Hypothalamus (tissue), 51 donors: ENCODE measurements around the gene RFTN1.

Source experiments
- DNase-seq, 51 donors: peaks; one replicate each; lab custom pipeline; 2025; lab: John Stamatoyannopoulos, UW

The RFTN1 gene

DNA sequence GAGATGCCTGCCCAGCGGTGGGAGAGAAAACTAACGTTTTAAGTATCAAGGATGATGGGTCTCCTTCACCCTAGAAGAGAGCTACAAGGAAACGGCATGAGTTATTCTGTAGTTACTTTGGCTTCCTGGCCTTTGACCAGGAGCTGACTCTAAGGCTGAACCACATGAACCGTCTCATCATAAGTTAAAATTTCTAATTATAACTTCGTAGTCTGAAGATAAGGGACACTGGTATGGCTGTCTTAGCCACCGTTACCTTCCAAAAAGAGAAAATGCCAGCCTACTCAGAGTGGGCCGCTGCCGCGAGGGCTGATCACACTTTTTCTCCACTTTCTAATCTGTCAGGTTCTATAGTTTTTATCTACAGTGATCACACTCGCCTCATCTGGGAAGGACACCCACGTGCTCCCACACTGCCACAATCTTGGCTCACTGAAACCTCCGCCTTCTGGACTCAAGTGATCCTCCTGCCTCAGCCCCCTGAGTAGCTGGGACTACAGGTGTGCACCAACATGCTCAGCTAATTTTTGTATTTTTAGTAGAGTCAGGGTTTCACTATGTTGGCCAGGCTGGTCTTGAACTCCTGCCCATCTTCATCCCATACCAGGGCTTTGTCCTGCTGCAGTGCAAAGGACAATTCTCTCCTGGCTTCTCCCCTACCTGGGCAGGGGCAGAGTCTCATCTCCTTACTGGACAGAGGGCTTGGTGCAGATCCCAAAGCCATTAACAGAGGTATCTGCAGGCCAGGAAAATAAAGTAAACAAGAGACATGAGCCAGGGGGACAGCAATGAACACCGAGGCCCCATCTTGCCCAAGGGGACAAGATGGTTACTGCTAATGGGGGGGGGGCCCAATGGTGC, 73.4 kb downstream of the RFTN1 start:
- no peak for DNase-seq

DNA sequence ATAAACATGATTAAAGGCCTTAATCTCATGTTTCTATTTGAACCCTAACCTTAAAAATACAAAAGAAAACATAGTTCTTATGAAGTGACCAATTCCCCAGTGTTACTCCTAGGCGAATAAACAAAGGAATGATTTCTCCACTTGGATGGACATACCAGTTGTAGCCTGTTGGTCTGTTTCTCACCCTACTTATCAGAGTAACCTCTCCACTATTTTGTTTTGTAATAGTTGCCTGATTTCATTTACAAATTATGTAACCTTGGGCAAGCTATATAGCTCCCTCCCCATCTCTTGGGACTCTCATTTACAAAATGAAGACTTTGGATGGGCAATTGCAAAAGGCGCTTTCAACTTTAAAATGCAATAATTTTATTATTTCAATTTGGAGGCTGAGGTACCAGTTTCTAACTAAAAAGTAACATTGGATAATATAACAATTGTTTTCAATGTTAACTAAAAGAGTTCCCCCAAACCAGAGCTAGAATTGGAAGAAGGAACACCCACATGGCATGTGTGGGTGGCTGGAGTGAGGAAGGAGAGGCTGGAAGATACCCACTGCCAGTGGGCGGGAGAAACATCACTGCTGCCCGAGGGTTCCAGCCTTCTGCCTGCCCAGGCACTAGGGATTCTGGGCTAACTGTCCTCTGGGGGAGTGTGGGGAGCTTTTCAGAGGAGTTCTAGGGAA, 74.2 kb downstream of the RFTN1 start:
- no peak for DNase-seq

DNA sequence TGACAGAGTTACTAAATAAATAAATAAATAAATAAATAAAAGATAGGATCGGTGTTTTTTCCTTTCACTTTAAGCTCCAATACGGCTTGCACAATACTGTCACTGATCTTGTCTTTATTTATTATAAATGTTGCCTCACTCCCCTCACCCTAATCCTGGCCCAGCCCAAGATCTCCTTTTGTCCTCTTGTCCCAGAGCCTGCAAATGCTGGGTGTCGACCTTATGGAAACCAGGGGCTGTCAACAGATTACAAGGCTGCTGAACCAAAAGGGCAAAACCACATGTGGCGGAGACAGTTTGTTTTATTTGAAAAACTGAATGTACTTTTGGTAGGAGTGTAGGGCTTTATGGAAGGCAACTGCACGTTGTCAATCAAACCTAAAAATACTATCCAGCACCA, 75.9 kb downstream of the RFTN1 start:
- DNase-seq = no peak

DNA sequence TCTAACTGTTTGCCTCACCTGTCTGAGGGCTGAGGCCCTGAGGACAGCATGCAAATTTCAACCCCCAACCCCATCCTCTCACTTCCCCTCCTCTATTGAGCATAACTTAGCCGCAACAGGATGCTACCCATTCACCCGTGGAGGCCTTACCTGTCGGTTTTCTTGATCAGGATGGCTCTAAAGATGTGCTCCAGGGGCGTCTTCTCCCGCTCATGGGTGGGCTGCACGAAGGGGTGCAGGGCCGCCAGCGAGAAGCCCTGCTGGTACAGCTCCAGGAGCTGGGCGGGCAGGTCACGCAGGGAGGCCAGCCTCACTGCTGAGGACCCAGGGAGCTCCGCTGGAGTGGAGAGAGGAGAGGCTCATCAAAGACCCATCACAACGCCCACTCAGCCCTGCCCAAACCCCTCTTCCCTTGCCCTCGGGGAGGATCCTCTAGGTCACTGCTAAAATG, 79.8 kb downstream of the RFTN1 start:
- DNase-seq = no peak

DNA sequence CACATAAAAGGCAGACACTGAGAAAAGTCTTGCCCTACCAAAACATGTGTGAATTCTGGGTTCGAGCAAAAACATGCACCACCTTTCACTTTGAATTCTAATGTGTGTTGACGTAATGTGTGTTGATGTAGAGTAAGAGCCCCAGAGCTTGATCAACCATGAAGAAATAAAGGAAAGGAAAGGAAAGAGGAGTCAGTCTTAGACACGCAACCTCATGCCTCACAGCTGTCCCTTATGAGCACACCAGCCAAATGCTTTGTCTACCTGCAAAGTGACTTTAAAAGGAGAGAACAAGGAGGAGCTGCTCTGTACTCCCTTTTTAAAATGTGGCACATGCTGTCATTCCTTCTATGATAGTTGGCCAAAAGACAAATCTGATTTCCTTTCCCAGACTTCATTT, 80.8 kb downstream of the RFTN1 start:
- no peak for DNase-seq

DNA sequence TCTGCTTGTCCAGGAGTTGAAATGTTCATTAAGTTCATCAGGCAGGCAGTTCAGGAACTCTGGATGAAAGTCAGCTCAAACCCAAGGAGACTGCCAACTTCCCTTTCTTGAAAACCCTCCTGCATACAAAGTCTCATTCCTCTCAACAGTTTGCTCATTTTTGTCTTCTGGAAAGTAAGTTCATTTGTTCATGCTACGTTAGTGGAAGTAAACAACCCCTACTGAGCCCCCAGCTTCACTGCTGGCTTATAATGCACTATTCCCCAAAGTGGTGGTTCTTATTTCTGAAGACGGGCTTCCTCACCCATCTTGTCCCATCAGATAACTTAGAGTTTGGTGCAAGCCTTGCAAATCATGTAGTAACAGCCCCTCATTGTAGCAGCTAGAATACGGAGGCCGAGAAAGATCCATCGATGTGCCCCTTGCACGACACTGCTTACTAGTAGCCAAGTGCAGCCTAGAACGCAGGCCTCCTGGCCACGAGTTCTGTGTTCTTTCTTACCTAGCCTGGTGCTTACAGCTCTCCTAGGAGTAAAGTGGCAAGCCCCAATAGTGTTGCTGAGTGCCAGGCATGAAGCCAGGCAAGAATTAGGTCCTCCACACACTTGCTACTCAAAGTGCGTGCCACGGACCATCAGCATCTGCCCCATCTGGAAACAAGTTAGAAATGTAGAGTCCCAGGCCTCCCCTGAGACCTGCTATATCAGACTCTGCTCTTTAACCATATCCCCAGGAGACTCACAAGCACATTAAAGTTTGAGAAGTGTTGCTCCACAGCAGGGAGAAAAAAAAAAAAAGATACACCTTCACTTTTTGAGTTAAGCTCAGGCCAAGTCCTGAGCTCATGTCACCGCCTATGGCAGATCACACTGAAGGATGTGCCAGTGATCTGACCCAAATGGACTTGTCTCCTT, 82.5 kb downstream of the RFTN1 start:
- DNase-seq = peak in 2 of 51 donors; percentile 9 to 15

DNA sequence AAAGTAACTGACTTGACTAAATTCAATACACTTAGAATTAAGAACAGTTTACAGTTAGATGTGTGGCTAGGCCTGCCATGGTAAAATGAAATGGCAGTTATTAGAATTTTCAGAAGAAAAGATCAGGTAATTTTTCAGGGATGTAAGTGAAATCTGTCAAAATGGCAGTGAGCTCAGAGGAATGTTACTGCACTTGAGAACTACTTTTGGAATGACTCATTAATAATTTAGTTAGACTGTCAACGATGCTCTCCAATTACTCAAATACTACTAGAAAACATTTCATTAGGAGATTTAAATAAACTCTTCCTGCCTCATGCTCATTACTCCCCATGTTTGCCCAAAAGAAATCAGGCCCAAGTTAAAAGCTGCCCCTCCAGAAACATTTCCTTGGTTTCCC, 84.4 kb downstream of the RFTN1 start:
- no peak for DNase-seq

DNA sequence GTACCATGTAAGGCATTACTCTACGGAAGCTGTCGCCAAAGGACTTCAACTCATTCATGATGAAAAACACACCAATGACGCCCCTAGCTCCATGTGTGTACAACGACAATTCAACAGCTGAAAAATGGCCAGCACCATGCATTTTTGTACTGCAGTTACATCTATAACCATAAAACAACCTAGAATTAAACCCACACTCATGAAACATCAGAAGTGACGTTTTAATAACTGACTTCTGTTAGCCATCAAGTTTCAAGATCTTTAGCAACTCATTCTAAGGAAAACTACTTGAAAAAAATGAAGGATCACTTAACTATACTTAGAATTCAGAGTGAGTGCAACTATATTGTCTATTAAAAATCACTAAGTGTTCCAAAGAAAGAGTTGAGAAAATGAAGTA, 84.9 kb downstream of the RFTN1 start:
- no peak for DNase-seq

DNA sequence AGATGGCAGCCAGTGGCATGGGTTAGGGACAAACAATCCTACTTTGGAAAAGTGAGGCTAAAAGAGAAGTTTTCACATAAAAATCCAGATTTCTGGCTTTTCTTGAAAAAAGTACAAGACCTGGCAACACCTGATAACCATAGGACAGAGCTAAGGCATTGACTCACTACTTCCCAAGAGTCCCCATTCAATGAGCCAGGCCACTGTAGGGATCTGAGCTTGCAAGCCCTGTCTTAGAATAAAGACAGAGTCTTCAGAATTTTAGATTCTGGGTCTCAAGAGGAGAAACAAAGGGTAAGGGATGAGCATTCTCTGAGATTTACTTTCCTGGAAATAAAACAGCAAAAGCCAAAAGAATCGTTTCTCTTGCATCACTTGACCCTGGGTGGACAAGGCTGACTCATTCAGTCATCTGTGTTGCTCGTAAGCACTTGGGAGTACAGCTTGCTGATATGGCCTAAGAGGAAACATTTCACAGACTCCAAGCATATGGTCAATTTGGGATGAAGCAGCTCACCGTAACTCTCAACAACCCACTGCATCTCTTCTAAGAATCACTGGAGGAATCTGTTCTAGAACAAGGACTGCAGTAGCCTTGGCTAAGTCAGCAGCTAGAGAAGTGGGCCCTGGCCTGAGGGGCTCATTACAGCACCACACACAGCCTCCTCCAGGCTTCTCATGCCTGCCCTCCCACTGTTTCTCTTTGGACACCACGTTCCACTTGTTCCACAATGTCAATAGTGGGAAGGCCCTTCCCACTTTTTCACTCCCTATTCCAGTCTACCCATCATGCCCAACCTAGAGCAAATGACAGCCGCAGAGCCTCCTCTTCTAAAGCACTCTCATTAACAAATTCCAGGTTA, 86.2 kb downstream of the RFTN1 start:
- peak in 1 of 51 donors; percentile 25 for DNase-seq

DNA sequence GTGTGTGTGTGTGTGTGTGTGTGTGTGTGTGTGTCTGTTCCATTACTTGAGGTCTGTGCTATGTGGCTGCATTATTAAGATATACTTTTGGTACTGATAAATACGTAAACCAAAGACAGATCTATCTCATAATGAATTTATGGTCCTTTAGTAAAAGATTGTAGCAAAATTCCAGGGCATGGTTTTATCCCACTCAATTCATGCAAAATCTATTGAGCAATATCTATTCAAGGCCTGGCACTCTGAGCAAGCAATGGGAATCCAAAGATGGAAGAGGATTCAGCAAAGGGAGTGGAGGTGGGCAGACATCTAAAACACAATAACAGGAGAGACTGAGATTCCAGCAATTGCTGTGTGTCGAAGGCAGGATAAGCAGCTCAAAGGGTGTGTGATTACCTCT, 86.8 kb downstream of the RFTN1 start:
- DNase-seq = no peak

DNA sequence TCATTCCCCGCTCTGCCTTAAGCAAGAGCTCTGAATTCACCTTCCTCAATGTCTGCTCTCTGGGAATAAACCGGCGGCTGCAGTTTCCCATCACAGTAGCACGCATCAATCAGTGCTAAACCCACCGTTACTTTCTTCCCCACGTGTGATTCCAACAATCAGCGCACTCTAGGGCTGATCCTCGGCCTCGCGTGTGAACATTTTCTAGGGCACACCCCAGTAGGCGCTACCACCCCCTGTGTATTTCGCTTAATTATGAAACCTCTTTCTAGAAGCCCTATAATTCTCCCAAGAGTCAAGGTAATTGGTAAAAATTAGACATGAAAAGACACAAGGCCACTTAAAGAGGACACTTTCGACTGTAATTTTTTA, 87.5 kb downstream of the RFTN1 start:
- no peak for DNase-seq

DNA sequence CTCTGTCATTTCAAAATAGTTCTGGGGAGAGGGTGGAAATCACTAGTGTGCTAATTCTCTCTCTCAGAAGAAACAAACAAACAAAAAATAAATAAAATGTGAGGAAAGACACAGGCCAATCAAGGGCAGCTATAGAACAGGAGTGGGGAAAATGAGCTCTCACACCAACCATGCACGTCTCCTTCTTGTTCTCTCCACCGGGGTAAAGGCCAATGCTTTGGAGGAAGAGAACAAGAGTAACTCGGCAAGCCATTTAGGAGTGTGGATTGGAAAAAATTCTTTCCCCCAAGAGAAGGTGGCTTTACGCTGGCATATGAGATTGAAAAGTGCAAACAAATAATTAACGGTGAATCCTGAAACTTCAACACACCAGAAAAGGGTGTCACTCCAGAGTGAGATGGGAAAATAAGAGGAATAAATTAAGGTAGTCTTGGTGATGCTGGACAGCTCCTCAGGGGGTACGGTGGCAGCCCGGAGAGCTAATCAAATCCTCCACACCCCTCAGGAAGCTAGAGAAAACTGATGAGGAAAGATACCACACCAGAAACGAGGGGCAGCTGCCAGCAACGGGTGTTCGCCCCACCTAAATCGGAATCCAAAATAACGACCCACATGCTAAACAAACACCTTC, 88.0 kb downstream of the RFTN1 start:
- no peak for DNase-seq

DNA sequence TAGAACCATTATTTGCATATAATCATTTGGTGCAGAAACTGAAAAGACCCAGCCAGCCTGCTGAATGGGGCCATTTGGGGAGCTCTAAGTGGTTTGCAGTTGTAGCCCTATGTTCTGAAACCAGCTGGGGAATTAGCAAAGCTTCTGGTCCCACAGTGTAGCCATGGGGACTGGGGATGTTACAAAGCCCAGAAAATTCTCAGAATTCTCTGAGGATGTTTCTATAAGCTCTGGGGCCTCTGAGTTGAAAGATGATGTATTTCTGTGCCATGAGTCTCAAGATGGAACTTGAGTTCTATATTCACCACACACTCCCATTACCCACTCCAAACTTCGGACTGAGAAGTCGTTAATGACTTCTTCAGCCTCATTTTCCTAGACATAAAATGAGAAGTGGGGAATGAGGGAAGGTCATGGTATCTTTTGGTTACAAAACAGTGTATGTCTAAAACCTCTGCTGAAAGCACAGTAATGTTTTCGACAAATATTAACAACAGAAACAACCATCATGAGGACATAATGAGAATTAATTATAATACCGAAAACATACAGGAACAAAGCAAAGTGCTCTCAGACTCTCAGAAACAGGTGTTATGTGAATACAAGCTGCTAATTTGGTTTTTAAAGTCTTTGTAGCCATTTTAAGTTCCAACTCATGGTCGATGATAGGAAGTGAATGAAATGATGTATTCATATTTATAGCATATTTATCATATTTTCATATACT, 89.4 kb downstream of the RFTN1 start:
- DNase-seq = no peak

DNA sequence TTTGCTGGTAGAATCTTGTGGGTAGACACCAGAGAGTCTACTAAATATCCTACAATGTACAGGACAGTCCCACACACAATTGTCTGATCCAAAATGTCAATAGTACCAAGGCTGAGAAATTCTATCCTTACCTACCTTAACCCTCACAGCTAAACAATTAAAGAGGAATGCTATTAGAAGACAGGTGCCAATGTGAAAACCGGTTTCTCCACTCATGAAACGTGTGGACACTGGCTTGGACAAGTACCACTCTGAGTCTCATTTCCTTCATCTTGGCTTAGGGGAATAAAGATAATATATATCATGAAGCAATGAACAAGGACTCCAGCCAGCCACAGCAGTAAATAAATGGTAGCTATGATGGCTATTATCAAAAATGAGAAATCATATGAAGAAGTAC, 90.2 kb downstream of the RFTN1 start:
- DNase-seq = no peak

DNA sequence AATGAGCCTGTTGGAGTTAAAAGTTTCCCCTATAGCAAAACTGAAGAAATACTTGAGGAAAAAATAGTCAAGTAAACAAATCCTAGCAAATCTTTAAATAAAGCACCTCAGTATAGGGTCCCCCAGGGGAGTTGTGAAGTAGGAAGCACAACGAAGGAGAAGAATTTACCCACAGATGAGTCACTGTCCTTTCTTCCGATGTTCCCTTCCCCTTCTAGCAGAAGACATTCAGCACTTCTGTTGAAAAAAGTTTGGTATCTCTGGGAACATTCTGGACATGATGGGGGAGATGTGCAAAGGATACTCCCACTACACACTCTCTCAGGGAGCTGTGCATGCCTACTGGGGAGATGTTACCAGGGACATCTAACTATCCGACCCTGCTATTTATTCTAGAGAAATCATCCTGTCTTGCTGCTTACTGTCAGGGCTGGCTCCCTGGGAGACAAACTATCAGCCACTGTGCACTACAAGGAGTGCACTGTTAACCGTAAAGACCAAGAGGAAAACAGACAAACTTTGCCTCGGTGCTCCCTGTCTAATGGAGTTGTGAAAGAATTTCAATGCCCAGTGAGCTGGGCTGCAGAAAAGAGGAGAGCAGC, 93.8 kb downstream of the RFTN1 start:
- no peak for DNase-seq

DNA sequence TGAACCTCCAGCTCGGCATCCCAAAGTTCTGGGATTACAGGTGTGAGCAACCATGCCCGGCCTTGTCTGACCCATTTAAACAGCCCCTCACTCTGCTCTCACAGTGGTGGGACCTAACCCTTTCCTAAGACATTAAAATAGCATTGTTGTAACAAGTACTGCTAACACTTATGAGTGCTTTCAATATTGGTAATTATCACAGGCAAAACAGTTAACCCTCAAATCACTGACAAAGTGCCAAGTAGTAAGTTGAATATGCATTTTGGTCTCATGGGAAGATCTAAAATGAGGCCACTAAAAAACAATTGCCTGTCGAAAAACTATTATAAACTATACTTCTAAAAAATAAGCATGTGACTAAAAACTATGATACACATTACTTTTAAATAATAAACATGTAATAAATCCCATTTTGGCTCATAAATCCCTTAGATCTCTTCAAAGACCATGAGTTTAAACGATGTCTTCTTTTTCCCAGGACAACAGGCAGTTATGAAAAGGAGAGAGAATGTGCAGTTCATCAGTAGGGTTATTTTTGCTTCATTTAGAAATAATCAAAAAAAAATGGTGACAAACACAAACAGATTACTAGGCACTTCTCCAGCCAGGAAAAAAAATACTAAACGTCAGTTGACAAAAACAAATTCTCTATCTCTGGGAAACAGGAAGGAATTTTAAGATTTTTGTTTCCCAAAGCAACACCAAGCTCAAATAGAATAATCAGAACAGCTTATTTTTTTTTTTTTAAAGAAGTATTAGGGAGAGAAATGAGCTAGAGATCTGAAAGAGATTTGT, 95.4 kb downstream of the RFTN1 start:
- no peak for DNase-seq

DNA sequence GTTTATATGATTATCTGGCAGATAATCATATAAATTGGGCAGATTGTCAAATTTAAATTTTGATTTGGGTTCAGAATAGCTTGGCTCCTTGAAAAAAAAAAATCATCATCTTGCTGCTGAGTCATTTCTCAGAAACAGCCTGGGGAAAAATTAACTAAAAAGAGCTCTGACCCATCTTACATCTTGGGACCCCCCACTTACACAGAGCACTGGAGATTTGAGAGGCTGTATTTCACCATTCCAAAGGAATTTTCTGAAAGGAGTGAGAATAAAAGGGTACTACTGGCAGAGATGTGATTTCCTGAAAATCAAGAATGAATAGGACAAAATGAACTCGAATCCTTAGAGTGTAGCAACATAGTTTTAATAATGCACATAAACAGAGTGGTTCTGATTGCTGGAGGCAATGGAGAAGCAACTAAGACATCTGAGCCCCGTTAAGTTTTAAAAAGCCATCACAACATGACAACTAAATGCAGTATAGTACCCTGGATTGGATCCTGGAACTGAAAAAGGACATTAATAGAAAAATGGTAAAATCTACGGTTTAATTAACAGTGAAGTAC, 97.5 kb downstream of the RFTN1 start:
- no peak for DNase-seq
